ELR (cell line): ENCODE data around the gene DCAF6.
"Not testable (repeated sequence)": the region's sequence is repeated elsewhere in the genome, so short reads cannot be mapped to it uniquely, and the experiment has no call there.

ENCODE experiments used
- DNase-seq: peaks from one replicate; pipeline ENCODE4 v3.0.0-alpha.2; 2015; ENCODE audit warnings: low read depth

Gene DCAF6

DNA sequence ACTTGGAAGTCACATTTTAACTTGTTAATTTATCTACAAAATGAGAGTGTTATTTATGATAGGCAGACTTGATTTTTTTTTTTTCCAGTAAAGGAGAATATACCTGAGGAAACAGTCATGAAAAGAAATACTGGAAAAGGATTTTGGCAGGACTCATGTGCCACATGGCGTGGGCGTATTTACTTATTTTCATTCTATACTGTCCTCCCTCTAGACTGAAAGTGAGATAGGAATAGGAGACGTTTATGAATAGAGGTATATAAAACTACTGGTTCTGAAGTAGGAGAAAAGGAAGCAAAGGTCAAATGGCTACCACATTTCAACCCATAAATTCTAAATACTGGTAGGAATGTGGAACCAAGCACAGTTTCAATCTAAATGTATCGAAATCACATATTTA lies 95.1 kb downstream of the DCAF6 start:
- DNase-seq: no peak

DNA sequence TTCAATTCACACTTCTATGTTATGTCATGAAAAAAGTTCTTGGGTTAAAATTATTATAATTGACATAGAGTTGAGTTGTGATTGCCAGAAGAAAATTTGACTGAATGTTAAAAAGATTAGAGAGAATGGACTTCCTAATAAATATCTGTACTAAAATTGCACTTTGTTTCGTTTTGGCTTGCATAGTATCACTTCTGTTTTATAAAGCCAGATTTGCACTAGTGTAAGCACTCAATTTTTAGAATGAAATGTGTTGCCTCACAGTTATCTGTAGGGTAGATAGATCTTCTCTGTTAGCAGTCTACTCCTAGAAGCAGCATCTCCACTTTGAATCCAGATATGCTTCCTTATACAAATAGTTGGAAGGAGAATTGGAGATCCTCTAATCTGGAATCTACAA lies 95.5 kb downstream of the DCAF6 start:
- no peak for DNase-seq

DNA sequence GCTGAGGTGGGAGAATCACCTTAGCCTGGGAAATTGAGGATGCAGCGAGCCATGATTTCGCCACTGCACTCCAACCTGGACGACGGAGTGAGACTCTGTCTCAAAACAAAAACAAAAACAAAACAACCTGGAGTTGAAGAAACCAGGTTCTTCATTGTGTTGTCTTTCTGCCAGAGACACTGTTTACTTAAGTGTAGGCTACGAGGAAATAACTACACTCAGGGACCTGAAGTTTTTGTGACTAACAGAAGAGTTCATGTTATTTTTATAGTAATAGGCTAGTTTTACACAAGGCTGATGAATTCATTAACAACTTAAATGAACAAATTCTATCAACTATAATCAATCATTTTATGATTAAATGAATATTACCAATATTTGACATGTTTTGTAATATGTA lies 98.9 kb downstream of the DCAF6 start:
- no peak for DNase-seq

DNA sequence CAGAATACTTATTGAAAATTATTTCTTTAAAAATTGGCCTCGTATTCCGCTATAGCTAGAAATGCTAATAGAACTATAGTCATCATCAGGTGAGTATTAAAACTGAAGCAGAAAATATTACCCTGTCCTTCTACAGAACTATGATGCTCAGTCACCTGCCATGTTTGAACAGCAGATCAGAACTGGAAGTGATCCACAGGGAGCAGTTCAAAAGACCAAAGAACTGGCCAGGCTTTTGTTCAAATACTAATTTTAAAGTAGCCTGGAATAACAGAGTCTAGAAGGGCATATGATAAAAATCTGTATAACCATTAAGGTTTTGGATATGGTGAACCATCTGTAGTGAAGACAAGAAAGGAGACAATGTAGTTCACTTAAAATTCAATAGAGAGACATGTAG lies 105.9 kb downstream of the DCAF6 start:
- DNase-seq: no peak

DNA sequence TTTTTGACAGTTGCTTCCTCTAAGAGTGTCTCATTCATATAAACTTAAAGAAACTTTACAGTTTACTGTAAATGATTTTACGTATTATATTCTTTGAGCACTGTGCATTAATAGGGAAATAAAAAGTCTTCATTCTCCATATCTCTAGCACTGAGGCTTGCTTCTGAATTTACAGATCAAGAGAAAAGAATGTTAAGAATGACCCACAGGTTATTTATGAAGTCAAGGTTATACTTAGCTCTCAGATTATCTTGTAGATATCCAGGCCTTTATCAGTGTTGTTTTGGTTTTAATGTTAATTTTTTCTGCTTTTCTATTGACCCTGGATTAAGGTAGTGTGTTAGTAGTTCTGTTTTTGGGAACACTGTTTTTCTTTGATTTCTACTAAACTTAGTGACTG lies 108.8 kb downstream of the DCAF6 start:
- no peak for DNase-seq

DNA sequence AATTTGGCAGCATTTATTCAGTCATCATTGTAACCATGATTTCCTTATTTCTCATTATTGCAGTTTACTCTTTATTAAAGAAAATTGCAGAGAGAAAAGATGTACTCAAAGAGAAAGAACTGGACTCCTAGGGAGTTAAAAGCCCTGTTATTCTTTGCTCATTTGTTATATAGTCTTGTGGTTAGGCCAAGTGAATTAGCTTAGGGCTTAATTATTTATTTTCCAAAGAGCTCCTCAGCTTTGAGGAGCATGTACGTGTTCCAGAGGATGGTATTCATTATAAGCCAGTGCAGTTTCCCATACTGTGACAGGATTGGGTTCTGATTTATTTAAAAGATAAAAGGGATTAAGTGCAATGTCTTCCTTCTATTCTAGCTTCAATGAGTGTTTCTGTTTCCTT lies 113.8 kb downstream of the DCAF6 start:
- DNase-seq: no peak

DNA sequence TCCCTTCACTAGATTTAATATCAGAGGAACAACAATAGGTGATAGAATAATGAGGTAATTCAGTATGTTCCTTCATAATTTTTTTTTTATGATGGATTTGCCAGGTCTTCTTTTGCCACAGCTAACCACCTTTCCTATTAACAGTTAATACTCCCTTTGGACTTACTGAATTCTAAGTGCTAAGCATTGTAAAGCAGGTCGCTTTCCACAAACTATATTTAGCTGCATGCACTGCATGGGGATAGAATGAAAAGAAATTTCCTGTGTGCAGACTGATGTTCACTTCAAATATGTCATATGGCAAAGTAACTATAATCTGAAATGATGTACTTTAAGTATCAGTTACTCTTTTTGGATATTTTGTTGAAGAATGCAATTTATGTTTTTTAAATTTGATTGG lies 114.4 kb downstream of the DCAF6 start:
- DNase-seq: no peak

DNA sequence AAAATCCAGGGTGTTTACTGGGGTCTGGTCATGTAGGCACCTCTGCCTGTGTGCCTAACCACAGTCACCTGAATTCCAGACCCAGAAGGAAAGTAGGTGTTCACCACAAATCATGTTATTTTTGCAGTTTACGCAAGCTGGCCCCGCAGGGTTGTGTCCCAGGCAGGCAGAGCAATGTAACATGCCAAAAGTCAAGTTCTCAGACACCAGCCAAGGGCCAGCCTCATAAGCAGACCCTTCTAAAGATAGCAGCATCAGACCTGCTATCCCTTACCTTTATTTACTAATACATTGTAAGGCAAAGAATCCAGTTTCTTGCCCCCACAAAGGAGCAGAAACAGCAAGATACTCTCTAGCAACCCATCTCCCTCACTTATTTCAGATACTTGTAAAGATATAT lies 117.2 kb downstream of the DCAF6 start:
- no peak for DNase-seq

DNA sequence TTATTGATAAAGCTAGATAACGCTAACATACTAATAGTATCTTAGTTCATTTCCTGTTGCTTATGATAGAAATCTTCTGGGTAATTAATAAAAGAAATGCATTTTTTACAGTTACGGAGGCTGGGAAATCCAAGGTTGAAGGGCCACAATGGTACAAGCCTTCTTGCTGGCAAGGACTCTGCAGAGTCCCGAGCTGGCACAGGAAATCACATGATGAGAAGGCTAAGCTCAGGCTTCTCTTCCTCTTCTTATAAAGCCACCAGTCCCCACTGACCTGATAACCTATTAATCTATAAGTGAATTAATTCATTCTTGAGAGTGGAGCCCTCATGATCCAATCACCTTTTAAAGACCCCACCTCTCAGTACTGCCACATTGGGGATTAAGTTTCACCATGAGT lies 117.6 kb downstream of the DCAF6 start:
- no peak for DNase-seq

DNA sequence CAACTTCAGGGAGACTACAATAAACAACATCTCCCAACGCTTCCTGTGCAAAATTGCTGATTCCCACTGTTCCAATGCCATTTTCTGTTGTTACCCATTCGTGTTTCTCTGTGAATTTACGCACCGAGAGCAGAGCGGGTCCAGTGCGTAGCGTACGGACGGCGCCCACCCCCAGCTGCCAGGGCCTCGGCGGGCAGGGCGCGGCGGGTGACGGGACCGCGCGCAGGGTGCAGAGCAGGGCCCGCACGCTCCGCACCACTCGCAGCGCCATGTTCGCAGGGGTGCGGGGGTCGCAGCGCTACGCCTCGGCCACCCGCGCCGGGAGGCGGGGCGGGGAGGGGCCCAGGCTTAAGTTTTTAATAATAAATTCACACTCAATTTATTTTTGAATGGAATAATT lies 119.7 kb downstream of the DCAF6 start:
- DNase-seq: not testable (repeated sequence)

DNA sequence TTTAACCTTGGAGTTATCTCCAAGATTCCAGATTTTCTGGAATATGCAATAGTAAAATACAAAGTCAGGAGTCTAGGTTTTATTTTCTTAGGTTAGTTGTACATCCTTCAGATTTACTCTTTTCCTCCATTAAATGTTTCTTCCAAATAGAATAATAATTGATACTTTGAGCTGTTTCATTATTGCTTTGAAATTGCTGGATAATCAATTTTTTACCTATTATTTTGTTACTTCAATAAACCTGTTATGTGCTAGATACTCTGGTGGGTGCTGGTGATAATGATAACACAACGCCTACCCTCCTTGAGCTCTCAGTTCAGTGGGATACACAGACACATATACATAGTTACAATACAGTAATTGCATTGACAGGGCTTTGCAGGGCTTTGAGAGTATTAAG lies 120.9 kb downstream of the DCAF6 start:
- no peak for DNase-seq

DNA sequence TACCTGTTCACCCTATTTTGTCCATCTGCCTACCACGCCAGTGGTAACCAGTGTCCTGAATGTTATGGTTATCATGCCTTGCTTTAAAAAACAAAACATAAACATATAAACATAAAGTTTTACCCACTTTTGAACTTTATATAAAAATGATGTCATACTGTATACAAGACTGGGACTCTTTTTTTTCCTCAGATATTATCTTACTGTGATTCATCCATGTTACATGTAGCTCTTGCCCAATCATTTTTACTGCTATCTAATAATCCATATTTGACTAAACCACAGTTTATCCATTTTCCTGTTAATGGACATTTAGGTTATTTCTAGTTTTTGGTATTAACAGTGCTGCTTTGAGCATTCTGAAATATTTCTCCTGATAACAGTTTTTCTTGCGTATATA lies 121.4 kb downstream of the DCAF6 start:
- DNase-seq: peak; percentile 69

DNA sequence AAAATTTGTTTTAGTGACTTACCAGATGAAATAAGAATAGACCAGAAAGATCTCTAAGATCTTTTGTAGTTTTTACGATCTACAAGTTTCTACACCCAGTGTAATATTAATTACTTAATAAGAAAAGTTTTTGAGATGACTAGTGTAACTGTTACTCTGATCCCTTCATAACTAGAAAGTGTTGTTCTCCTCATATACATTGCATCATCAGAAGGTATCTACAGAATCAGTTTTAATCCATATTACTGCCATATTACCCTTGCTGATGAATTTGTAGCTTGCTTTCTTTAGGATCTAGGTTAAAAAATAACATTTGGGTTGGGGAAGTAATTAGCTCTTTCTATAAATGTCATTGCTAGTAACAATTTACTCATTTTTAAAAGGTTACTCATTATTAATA lies 127.7 kb downstream of the DCAF6 start:
- DNase-seq: no peak

DNA sequence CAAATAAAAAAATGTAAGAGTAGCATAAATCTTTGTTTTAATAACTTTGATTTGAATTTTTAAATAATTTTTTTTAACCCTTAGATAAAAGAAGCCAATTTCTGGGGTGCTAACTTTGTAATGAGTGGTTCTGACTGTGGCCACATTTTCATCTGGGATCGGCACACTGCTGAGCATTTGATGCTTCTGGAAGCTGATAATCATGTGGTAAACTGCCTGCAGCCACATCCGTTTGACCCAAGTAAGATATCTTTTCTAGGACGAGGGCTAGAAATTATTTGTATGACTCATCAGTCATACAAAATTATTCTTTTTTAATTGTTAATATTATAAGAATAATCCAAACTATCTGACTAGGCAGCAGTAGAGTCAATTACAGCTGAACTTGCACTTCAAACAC lies 129.0 kb downstream of the DCAF6 start:
- DNase-seq: peak; percentile 42

DNA sequence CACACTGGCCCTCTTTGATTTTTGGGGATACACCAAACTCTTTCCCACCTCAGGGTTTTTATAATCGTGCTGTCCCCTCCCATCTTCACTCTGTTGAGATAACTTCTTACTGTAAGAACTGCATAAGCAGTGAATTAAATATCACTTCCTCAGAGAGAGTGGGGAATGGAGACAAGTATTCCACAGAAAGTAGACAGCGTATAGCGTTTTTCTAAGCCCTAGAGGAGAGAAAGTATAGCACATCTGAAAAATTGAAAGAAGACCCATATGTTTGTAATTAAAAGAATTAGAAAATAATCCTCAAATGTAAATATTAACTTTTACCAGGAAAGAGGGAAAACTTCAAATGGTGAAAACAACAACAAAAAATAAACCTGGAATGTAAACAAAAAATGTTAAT lies 132.9 kb downstream of the DCAF6 start:
- no peak for DNase-seq

DNA sequence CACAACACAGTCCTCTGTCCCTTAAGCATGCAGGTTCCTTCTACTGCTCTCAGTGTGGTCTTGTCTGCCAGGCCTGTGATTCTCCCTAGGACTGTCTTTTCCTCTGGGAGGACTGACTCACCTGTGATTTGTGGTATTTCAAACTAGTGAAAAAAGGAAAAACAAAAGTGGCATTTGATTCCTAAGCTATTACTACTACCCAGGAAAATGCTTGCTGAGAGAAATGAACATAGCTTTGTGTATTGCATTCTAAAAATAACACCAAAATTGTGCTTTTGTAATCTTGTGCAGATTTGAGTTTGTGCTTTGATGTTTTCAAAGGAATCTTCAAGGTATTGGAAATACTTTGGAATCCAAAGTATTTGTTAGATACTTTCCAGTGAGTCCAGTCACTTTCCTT lies 143.3 kb downstream of the DCAF6 start:
- peak; percentile 73 for DNase-seq

DNA sequence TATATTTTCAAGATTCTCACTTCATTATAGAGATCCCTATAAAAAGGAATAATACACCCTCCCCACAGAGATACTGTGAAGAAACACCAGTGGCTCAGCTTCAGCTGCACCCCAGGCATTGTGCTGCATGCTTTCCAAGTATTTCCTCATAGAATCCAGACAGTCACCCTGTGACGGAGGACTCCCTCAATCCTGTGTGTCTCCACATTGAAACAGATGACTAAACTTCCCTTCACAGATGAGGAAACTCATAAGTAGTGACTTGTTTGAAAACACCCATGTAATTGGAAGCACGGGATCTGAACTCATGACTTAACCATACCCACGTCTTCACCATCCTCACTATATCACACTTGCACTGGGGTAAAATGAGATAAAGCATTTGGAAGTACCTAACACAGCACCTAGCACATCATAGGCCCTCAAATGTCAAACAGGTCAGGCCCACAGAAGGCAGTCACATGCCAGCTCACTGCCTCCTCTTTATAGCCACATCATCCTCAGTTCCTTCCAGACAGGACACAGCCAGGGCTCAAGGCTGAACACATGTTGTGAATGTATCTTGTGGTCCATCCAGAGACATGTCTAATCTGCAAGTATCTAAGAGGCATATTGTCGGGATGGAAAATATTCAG lies 145.0 kb downstream of the DCAF6 start:
- peak; percentile 91 for DNase-seq

DNA sequence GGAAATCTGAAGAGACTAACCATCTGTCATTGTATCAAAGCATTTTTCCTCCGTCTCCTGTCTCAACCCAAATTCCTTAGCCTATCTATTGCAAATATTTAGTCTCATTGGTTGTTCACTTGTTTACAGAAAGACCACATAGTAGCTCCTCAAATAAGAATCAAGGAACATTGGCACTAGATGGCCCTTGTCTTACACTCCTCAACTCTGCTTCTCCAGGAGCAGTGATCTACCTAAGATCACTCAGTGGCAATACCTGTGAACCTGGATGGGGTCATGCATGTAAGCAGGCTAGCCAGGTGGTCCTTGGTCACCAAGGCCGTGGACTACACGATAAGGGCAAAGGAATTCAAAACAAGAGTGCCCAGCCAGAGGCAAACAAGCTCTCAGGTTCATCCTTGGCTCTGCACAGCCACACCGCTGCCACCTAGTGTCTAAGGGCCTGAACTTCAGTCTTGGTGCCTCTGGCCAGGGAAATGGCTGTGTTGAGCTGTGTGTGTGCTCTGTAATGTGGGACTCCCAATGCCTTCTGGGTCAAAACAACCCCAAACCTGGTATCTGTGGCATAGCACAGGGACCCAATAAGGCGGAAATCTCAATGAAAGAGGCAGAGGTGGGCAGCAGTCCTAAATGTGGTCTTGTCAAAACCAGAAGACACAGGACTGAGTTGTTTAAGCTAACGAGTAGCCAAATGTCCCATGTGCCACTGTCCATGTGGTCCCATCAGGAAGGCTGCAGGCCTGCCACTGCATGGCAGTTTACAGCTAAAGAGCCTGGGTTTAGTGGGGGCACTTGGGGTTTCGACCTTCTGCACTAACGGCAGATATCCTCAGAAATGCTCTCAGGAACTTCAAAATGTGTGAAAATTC lies 145.8 kb downstream of the DCAF6 start:
- DNase-seq: peak; percentile 85

DNA sequence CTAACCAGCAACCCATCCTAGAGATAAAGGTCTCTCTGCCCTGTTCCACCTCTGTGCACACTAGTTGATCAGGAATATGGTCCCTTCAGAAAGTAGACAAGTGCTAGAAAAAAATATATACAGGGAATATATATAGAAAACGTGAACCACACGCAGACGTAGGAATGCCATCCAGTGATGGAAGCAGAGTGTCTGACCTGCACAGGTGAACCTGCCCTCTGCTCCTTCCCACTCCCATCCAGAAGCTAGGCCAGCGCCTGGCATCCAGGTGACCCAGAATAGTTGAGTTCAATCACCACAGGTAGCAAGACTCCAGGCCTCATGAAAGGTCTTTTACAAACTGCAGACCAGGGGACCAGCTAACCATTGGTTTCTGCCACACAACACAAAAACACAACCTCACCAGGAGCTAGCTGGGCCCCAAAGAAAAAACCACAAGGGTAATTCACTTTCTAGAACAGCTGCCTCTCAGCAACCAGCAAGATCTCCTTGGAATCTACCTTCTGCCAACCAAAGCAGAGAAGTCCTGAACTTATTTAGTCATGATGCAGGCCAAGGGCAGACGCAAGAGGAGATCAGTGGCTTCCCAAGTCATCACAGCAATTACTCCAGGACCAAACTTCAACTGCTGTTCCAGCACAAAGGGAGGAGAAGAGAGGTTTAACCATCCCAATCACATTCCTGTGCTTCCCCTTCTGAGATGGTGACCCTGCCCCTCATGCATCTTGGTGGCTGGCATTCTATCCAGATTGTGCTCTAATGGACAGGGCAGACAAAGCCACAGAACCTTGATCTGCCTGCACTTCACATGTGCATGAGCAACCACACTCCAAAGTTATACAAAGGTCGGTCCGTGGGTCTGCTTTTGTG lies 147.2 kb downstream of the DCAF6 start:
- DNase-seq: no peak

DNA sequence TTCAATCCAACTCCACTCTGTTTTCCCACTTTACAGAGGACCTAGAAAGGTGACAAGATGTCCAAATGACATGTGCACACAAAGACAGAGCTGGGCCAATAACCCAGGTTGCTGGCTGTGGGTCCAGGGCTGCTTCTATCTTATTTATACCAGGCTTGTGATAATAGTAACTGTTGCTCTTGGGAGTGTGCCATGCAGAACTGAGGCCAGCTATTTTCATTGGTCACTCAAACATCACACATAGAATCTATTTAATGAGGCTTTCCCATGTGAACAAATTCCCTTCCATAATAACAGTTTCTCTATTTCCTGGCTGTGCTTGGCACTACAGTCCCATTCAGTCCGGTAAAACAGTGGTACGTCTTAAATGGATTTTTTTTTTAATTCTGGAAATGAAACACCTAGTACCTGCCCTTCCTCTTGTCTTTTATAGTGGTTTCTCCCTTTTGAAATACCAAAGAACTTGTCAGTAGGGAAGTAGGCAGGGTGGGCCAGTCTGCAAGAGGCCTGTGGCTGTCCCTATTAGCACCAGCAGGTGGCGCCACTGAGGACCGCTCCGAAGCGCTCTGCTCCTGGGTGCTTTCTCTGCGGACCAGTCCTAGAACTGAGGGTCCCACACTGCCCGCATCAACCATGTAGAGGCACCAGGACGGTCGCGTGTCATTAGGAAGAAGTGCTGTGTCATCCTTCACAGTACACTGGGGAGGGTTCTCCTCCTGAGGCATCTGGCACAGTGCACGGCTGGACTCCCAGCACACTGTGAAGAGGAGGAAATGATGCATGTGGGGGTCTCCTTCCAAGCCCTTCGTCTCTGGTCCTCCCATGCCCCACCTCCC lies 148.1 kb downstream of the DCAF6 start:
- peak; percentile 55 for DNase-seq

DNA sequence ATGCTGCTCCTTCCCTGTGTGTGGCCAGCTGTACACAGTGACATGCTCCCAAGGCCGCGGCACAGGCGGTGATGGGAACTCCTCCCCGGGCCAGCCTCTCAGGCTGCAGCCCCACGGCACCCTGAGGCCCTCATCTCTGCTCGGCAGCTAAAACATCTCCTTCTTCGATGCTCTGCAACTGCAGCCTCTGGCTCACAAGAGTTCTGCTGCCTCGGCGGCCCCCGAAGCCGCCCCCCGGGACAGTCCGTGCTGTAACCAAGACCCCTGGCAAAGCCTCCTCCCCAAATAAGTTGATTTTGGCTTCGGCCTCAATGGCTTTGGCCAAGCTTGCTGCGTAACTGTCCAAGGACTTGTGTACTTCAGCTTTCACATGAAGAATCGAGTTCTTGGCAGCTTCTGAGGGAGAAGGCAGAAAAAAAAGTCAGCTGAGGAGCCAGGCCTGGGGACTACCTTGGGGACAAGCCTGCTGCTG lies 149.0 kb downstream of the DCAF6 start:
- DNase-seq: no peak

DNA sequence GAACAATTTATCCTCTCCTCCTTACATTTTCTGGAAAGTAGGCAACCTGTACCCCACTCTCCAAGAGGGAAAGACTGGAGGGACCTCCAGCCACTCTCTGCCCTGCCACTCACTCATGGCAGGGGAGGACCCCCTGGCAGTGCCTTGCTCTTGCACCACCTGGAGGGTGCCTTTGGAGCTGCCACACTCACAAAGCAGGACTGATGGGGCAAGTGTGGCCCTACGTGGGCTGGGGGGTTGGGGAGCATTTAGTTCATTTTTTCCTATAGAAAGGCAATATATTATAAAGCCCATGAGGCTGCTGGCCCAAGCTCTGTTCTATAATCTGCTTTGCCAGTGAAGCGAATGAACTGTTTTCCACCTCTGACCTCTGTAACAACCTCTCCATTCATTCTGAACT lies 150.0 kb downstream of the DCAF6 start:
- no peak for DNase-seq
